Measurements from ENCODE around the gene RCOR1. TPM values are rescaled to one million over a fixed set of nuclear protein-coding genes. Genes with fewer than 3 reads are reported as not detected.
A peak's percentile ranks its signal among the peaks of the same experiment; 100 is the strongest.

RCOR1 gene
- total and polyA plus RNA-seq, 2 of the 4 experiments (the other 2 are of a cell fraction), result 9.0 to 11.2 TPM

DNA sequence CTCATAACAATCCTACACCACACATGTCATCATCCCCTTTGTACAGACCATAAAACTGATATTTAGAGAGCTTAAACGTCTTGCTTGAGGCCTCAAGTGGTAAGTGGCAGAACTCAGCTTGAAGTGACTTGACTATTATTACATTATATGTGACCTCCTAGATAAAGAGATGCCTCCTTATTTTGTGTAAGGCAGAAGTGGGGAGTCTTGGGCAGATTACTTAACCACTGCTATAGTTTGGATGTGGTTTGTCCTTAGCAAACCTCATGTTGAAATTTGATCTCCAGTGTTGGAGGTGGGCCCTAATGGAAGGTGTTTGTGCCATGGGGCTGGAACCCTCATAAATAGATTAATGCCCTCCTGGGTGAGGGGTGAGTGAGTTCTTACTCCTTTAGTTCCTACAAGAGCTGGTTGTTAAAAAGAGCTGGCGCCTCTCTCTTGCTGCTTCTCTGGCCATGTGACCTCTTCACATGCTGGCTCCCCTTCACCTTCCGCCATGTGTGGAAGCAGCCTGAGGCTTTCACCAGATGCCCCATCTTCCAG is 37.4 kb downstream of the RCOR1 start:
- no peak overlapping the region for H2AK5ac ChIP-seq (ENCODE audit: low read depth, low read length)
- ChIA-PET POLR2A (ENCODE audit: unreplicated experiment) (no interaction called here), CTCF (interaction anchor here (0.7 to 1.1 kb wide), 4 partner anchors 10 to 64 kb away, joined by 3 to 8 read pairs (median 3); no protein-coding TSS in a partner anchor)
- peak; percentile 25 for DNase-seq
- H3K4ac ChIP-seq (ENCODE audit: low read depth, low read length), result no peak overlapping the region
- H4K5ac ChIP-seq (ENCODE audit: low read depth, low read length), result no peak overlapping the region
- dilution Hi-C loops (cut with HindIII; ENCODE audit: low sequenced_read_pairs, unreplicated experiment) (no loop called here), in situ Hi-C loops (cut with MboI; ENCODE audit: low sequenced_read_pairs) (no loop called here), intact Hi-C loops (cut with micrococcal nuclease) (no loop called here)
- no peak overlapping the region for H2BK15ac ChIP-seq (ENCODE audit: low read depth, low read length)
- peaks cover 59% of the 10 kb centered on the region for H4K20me1 ChIP-seq (ENCODE audit: insufficient read depth, low read length)
- H3K18ac ChIP-seq (ENCODE audit: low read depth, low read length), result no peak overlapping the region
- H3K14ac ChIP-seq (replicated peaks; ENCODE audit: low read depth, low read length), result 0 out of 2 replicates have a peak overlapping the region, but pooled peaks have one; percentile 1
- H3K4me3 ChIP-seq (ENCODE audit: insufficient read depth, low read depth, low read length), result no peak overlapping the region
- H3K4me2 ChIP-seq (ENCODE audit: low read depth, low read length), result peak overlapping the region; percentile 16; the same call in 1 of the 2 replicates
- peak; percentile 62 for ATAC-seq (ENCODE audit: low read depth)
- peak overlapping the region; percentile 14 for H2AFZ ChIP-seq (replicated peaks; ENCODE audit: low read length, poor library complexity)
- no peaks in the 10 kb centered on the region for H3K9me3 ChIP-seq (ENCODE audit: control insufficient read depth, insufficient read depth, low read length)
- H3K9ac ChIP-seq (ENCODE audit: low read depth, low read length), result no peak overlapping the region
- no peak overlapping the region for H3K56ac ChIP-seq (ENCODE audit: extremely low read depth, insufficient read depth, low read length)
- H2BK20ac ChIP-seq (ENCODE audit: low read depth, low read length), result no peak overlapping the region
- H3K79me1 ChIP-seq (ENCODE audit: low read depth in 1 of 2, low read length in 2 of 2), result peaks cover 44 to 81% of the 10 kb centered on the region in 2 experiments
- BruUV-seq (replicated peaks), result no TSS peak
- H4K91ac ChIP-seq (ENCODE audit: insufficient read depth, low read depth, low read length), result no peak overlapping the region
- H3K9me1 ChIP-seq (ENCODE audit: insufficient read depth, low read length), result peaks cover 20% of the 10 kb centered on the region
- peaks cover 8% of the 10 kb centered on the region for H3K4me1 ChIP-seq (ENCODE audit: control insufficient read depth, insufficient read depth, low read length)
- no peaks in the 10 kb centered on the region for H3K36me3 ChIP-seq (ENCODE audit: control insufficient read depth, insufficient read depth, low read length)
- TF ChIP-seq CHD1 (IDR thresholded peaks at IDR 0.05; ENCODE audit: low read depth, low read length), result no peak
- no peak for TF ChIP-seq POLR2A (IDR thresholded peaks at IDR 0.05; ENCODE audit: low read depth, low read length)
- TF ChIP-seq MXI1 (IDR thresholded peaks at IDR 0.05; ENCODE audit: borderline replicate concordance, low read depth, low read length), result no peak
- TF ChIP-seq BHLHE40 (IDR thresholded peaks at IDR 0.05; ENCODE audit: low read depth, low read length), result no peak
- TF ChIP-seq MAZ (IDR thresholded peaks at IDR 0.05; ENCODE audit: borderline replicate concordance, low read depth, low read length), result no peak
- no peak for TF ChIP-seq RFX5 (IDR thresholded peaks at IDR 0.05; ENCODE audit: low read depth, low read length)
- TF ChIP-seq SMC3 (IDR thresholded peaks at IDR 0.05; ENCODE audit: low read depth, low read length), result no peak
- TF ChIP-seq MAFK (IDR thresholded peaks at IDR 0.05; ENCODE audit: low read depth, low read length), result no peak
- H2AK9ac ChIP-seq (replicated peaks; ENCODE audit: low read depth, low read length, poor library complexity), result no peak overlapping the region
- no peak overlapping the region for H2BK5ac ChIP-seq (ENCODE audit: low read depth, low read length, poor library complexity, severe bottlenecking)
- WGBS, 2 experiments (ENCODE audit: extremely low coverage in 2 of 2, insufficient read length in 1 of 2), result no CpG with 5 or more reads among the region's 3 CpGs
- H4K8ac ChIP-seq (ENCODE audit: low read depth in 2 of 2, low read length in 2 of 2), result no peak overlapping the region
- no peak overlapping the region for H2BK120ac ChIP-seq (ENCODE audit: low read depth, low read length)
- H3K27ac ChIP-seq (ENCODE audit: insufficient read depth, low read length), result no peak overlapping the region
- H3K27me3 ChIP-seq (ENCODE audit: control insufficient read depth, insufficient read depth, low read length), result no peaks in the 10 kb centered on the region
- H3K23ac ChIP-seq (ENCODE audit: low read depth, low read length), result 0 out of 2 replicates have a peak overlapping the region, but pooled peaks have one; percentile 2
